GM13977 (cell line): ENCODE results near the gene SIL1.
"Not testable (repeated sequence)": the region's sequence is repeated elsewhere in the genome, so short reads cannot be mapped to it uniquely, and the experiment has no call there.

ENCODE experiments used
- DNase-seq: peaks from one replicate; pipeline ENCODE4 v3.0.0; 2012; ENCODE audit warnings: low spot score
- in situ Hi-C: fragments of 300-500 bp; cut with MboI; formaldehyde crosslinking; loops from one replicate; pipeline ENCODE4 v1.12.0; 2022; ENCODE audit warnings: low sequenced_read_pairs, low pct_unique_long_range_greater_than_20kb, mixed read lengths, inconsistent platforms; ENCODE audit not compliant: unreplicated experiment
- TF ChIP-seq, protein P1 (sequence below): IDR thresholded peaks from 2 replicates; pipeline ENCODE4 v1.5.1; 2012; ENCODE audit warnings: mild to moderate bottlenecking, control low read depth; ENCODE audit not compliant: insufficient read depth; ENCODE audit errors: extremely low read depth, missing control alignments

SIL1 gene

GRCh38 chr5:139205124-139205523 lies 7.0 kb upstream of the SIL1 start:
- no peak for DNase-seq
- in situ Hi-C loops: no loop called here
- TF ChIP-seq, protein P1, sequence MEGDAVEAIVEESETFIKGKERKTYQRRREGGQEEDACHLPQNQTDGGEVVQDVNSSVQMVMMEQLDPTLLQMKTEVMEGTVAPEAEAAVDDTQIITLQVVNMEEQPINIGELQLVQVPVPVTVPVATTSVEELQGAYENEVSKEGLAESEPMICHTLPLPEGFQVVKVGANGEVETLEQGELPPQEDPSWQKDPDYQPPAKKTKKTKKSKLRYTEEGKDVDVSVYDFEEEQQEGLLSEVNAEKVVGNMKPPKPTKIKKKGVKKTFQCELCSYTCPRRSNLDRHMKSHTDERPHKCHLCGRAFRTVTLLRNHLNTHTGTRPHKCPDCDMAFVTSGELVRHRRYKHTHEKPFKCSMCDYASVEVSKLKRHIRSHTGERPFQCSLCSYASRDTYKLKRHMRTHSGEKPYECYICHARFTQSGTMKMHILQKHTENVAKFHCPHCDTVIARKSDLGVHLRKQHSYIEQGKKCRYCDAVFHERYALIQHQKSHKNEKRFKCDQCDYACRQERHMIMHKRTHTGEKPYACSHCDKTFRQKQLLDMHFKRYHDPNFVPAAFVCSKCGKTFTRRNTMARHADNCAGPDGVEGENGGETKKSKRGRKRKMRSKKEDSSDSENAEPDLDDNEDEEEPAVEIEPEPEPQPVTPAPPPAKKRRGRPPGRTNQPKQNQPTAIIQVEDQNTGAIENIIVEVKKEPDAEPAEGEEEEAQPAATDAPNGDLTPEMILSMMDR: no peak

DNA sequence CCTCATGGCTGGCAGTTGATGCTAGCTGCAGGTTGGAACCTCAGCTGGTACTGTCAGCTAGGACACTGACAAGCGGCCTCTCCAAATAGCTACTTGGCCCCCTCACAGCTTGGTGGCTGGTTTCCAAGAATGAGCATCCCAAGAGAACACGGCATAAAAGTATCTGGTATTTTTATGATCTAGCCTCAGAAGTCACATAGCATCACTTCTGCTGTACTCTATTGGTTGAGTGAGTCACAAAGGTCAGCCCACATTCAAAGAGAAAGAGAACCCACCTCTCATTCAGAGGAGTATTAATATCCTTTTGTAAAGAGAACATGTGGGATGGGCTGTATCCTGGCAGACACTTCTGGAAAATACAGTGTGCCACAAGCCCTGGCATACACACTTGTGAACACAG lies 6.0 kb upstream of the SIL1 start:
- TF ChIP-seq, protein P1: no peak
- DNase-seq: no peak
- in situ Hi-C loops: no loop called here

GRCh38 chr5:139199321-139199720 lies 1.2 kb upstream of the SIL1 start:
- DNase-seq: no peak
- in situ Hi-C loops: no loop called here
- TF ChIP-seq, protein P1: no peak

- TF ChIP-seq, protein P1: no peak
- in situ Hi-C loops: no loop called here
- no peak for DNase-seq
Measured at GRCh38 chr5:139196296-139196956, 1.7 kb downstream of the SIL1 start.

GRCh38 chr5:139194486-139194885 lies 3.7 kb downstream of the SIL1 start:
- in situ Hi-C loops: no loop called here
- DNase-seq: no peak
- TF ChIP-seq, protein P1: no peak

DNA sequence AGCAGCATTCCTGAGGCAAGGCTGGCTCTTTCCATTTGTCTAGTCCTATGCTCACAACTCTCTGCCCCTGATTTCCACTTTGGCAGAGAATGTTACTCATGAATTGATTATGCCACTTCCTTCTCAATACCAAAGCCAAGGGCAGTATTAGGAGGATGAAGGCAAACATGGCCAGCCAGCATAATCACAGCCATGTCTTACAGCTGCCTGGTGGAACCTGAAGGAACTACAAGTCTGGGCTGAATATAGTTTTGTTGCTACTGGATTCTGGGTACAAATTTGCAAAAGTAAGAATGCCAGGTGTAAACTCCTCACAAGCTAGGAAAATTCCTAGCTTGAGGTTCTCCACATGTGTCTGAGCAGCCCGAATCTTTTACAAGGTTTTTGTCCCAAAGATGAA lies 4.2 kb downstream of the SIL1 start:
- TF ChIP-seq, protein P1: no peak
- in situ Hi-C loops: no loop called here
- DNase-seq: no peak

DNA sequence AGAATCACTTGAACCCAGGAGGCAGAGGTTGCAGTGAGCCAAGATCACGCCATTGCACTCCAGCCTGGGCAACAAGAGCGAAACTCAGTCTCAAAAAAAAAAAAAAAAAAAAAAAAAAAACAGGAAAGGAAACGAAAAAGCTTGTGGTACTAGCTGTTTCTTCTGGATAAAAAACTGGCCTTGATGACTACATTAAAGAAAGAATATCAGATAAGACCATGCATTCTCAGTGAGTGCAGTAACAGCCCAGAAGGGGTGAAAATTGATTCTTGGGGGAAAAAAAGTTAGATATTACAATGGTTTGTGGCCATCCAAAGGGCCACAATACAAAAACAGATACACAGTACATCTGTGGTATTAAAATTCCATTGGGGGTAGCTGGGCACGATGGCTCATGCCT lies 5.3 kb downstream of the SIL1 start:
- in situ Hi-C loops, DNase-seq: not testable (repeated sequence)

DNA sequence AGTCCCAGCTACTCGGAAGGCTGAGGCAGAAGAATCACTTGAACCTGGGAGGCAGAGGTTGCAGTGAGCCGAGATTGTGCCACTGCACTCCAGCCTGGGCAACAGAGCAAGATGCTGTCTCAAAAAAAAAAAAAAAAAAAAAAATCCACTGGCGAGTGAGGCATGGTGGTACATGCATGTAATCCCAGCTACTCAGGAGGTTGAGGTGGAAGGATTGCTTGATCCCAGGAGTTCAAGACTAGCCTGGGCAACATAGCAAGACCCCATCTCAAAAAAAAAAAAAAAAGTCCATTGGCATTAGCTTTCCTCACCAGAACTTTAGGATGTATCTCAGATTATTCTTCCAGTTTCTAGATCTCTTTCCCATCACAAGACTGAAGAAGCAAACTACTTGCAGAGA lies 6.2 kb downstream of the SIL1 start:
- in situ Hi-C loops, DNase-seq: not testable (repeated sequence)
